HG03060 (cell line): ENCODE results near the gene ERRFI1.

Experiments used
- ATAC-seq: cut with Tn5 transposase; IDR thresholded peaks from one replicate; pipeline ENCODE4 v1.9.1; 2021; ENCODE audit warnings: low read depth, moderate number of reproducible peaks; ENCODE audit not compliant: unreplicated experiment

The ERRFI1 gene

GRCh38 chr1:8021676-8022266, 4.3 kb downstream of the ERRFI1 start:
- no peak for ATAC-seq

- no peak for ATAC-seq
Observed at GRCh38 chr1:8020032-8020431, 6.1 kb downstream of the ERRFI1 start.

- ATAC-seq: no peak
Observed at GRCh38 chr1:8019229-8019620, 6.9 kb downstream of the ERRFI1 start.

GRCh38 chr1:8018492-8019228, 7.4 kb downstream of the ERRFI1 start:
- ATAC-seq: no peak

- ATAC-seq: no peak
Observed at GRCh38 chr1:8017495-8018197, 8.5 kb downstream of the ERRFI1 start.

GRCh38 chr1:8016895-8017241, 9.2 kb downstream of the ERRFI1 start:
- no peak for ATAC-seq

GRCh38 chr1:8016210-8016894, 9.8 kb downstream of the ERRFI1 start:
- no peak for ATAC-seq

GRCh38 chr1:8015809-8016165, 10.3 kb downstream of the ERRFI1 start:
- no peak for ATAC-seq

GRCh38 chr1:8015036-8015808, 10.9 kb downstream of the ERRFI1 start:
- ATAC-seq: no peak

GRCh38 chr1:8014381-8014988, 11.6 kb downstream of the ERRFI1 start:
- no peak for ATAC-seq

- ATAC-seq: no peak
Observed at GRCh38 chr1:8013800-8014199, 12.3 kb downstream of the ERRFI1 start.

GRCh38 chr1:8013399-8013798, 12.7 kb downstream of the ERRFI1 start:
- ATAC-seq: no peak

- ATAC-seq: no peak
Observed at GRCh38 chr1:8012955-8013354, 13.2 kb downstream of the ERRFI1 start.

- ATAC-seq: no peak
Observed at GRCh38 chr1:8011923-8012858, 13.9 kb downstream of the ERRFI1 start.

- no peak for ATAC-seq
Observed at GRCh38 chr1:8011016-8011415, 15.1 kb downstream of the ERRFI1 start.

GRCh38 chr1:8010080-8010664, 15.9 kb downstream of the ERRFI1 start:
- no peak for ATAC-seq

GRCh38 chr1:8009043-8010002, 16.8 kb downstream of the ERRFI1 start:
- no peak for ATAC-seq
